Measurements from ENCODE around the gene ZNF90. TPM values are rescaled to one million over a fixed set of nuclear protein-coding genes. Genes with fewer than 3 reads are reported as not detected.

ZNF90 gene
- total RNA-seq, 1 donor from 2014 or later, result 3.0 TPM

DNA sequence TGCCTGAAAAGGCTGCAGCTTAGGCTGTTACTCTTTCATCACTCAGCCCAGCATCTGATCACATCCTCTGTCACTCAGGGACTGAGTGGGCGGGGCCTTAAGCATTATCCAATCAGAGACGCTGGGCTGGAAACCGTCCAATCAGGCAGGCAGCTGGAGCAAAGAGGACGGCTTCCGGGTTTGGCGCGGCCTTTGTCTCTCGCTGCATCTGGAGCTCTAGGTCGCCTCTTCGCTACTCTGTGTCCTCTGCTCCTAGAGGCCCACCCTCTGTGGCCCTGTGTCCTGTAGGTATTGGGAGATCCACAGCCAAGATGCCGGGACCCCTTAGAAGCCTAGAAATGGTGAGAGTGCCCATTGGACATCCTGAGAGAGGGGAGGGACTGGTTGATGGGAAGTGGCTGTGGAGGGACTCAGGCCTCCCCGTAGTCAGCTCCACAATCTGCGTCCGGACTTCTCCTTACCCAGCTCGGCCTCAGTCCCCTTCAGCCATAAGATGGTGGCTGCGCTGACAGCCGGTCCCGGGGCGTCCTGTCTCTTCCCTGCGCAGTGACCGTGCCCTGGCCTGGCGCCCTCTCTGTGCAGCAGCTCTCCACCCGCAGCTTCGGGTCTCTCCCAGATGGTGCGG, 89.3 kb downstream of the ZNF90 start, which contains the start of gene ZNF486:
Gene ZNF486 (plus strand): TSS at position 195 of the 625 bp plus-strand sequence. CDS start 117 bp downstream, at position 312.
- TF ChIP-seq, protein P1, sequence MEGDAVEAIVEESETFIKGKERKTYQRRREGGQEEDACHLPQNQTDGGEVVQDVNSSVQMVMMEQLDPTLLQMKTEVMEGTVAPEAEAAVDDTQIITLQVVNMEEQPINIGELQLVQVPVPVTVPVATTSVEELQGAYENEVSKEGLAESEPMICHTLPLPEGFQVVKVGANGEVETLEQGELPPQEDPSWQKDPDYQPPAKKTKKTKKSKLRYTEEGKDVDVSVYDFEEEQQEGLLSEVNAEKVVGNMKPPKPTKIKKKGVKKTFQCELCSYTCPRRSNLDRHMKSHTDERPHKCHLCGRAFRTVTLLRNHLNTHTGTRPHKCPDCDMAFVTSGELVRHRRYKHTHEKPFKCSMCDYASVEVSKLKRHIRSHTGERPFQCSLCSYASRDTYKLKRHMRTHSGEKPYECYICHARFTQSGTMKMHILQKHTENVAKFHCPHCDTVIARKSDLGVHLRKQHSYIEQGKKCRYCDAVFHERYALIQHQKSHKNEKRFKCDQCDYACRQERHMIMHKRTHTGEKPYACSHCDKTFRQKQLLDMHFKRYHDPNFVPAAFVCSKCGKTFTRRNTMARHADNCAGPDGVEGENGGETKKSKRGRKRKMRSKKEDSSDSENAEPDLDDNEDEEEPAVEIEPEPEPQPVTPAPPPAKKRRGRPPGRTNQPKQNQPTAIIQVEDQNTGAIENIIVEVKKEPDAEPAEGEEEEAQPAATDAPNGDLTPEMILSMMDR (IDR thresholded peaks at IDR 0.05), result no peak
- H3K4me3 Mint-ChIP-seq (ENCODE audit: unreplicated experiment), result peak within 1 kb of the TSS; percentile 99
- DNase-seq (ENCODE audit: extremely low spot score, unreplicated experiment), result peak; percentile 97
- H3K36me3 Mint-ChIP-seq (ENCODE audit: unreplicated experiment), result peaks cover 22% of the 10 kb centered on the region
- H3K4me1 Mint-ChIP-seq (ENCODE audit: unreplicated experiment), result peaks cover 9% of the 10 kb centered on the region
- H3K9me3 Mint-ChIP-seq (ENCODE audit: unreplicated experiment), result peaks cover 15% of the 10 kb centered on the region
- peak within 1 kb of the TSS; percentile 99 for H3K27ac Mint-ChIP-seq (ENCODE audit: unreplicated experiment)
- H3K27me3 Mint-ChIP-seq (ENCODE audit: unreplicated experiment), result no peaks in the 10 kb centered on the region

DNA sequence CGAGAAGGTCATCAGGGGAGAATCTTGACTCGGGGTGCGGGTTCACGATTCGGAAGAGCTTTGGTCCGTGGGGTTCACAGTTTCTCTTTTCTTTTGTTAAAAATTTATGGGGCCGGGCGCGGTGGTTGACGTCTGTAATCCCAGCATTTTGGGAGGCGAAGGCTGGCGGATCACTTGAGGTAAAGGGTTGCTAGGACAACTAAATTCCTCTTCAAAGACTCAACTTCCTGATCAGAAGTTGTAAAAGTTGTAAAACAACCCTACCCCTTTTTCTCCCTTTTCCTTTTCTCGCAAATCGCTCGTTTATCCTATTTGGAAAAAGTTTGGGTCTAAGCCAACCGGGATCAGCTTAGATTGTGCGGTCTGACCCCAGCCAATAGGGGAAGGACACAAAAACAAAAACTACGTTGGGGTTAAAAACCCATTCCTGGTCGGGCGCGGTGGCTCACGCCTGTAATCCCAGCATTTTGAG, 89.9 kb downstream of the ZNF90 start:
- Mint-ChIP-seq H3K27ac (ENCODE audit: unreplicated experiment) (peak overlapping the region; percentile 99), H3K27me3 (ENCODE audit: unreplicated experiment) (no peaks in the 10 kb centered on the region), H3K4me1 (ENCODE audit: unreplicated experiment) (peaks cover 9% of the 10 kb centered on the region), H3K9me3 (ENCODE audit: unreplicated experiment) (peaks cover 9% of the 10 kb centered on the region), H3K36me3 (ENCODE audit: unreplicated experiment) (peaks cover 25% of the 10 kb centered on the region), H3K4me3 (ENCODE audit: unreplicated experiment) (peak overlapping the region; percentile 99)
- TF ChIP-seq, protein P1 (IDR thresholded peaks at IDR 0.05), result no peak
- DNase-seq (ENCODE audit: extremely low spot score, unreplicated experiment), result no peak

Other genes with a start within 250 kb of the ZNF90 start
- gene ZNF253, start 212.1 kb upstream of the ZNF90 start, total RNA-seq, result 10.6 and 12.8 TPM in 2 replicates
- gene ZNF93, start 177.1 kb upstream of the ZNF90 start, total RNA-seq, result 4.7 and 5.6 TPM in 2 replicates
- 6.0 and 6.9 TPM in 2 replicates for gene ZNF682, start 38.5 kb upstream of the ZNF90 start, total RNA-seq
- gene ZNF486, start 89.2 kb downstream of the ZNF90 start, total RNA-seq, result 7.2 and 7.5 TPM in 2 replicates